GM18873 (cell line): ENCODE data around the gene MOSPD3.

Experiments used
- ATAC-seq: cut with Tn5 transposase; IDR thresholded peaks from one replicate; pipeline ENCODE4 v1.9.1; 2021; ENCODE audit warnings: mild to moderate bottlenecking, moderate library complexity, moderate number of reproducible peaks; ENCODE audit not compliant: unreplicated experiment, low FRiP score

Gene MOSPD3

GRCh38 chr7:100575206-100575631, 37.1 kb upstream of the MOSPD3 start:
- no peak for ATAC-seq

- ATAC-seq = no peak
These were observed 36.5 kb upstream of the MOSPD3 start for GRCh38 chr7:100575746-100576383.

- ATAC-seq = no peak
These were observed 35.9 kb upstream of the MOSPD3 start for GRCh38 chr7:100576384-100576993.

GRCh38 chr7:100577103-100577502, 35.2 kb upstream of the MOSPD3 start:
- no peak for ATAC-seq

GRCh38 chr7:100577507-100577906, 34.8 kb upstream of the MOSPD3 start:
- ATAC-seq = no peak

- ATAC-seq = no peak
These were observed 33.8 kb upstream of the MOSPD3 start for GRCh38 chr7:100578246-100579183.

- ATAC-seq = no peak
These were observed 31.7 kb upstream of the MOSPD3 start for GRCh38 chr7:100580466-100581283.

GRCh38 chr7:100582041-100582579, 30.2 kb upstream of the MOSPD3 start:
- ATAC-seq = no peak

GRCh38 chr7:100582650-100583049, 29.7 kb upstream of the MOSPD3 start:
- ATAC-seq = no peak

- no peak for ATAC-seq
These were observed 28.9 kb upstream of the MOSPD3 start for GRCh38 chr7:100583132-100584053.

- ATAC-seq = no peak
These were observed 28.2 kb upstream of the MOSPD3 start for GRCh38 chr7:100584054-100584682.

GRCh38 chr7:100584683-100585510, 27.4 kb upstream of the MOSPD3 start:
- no peak for ATAC-seq

GRCh38 chr7:100585511-100586265, 26.7 kb upstream of the MOSPD3 start, which contains the start of gene LRCH4:
Gene LRCH4 (minus strand): TSS chr7:100586129. CDS start chr7:100586100, 29 bp downstream.
- peak; percentile 19 for ATAC-seq

- ATAC-seq = peak; percentile 88
These were observed 25.9 kb upstream of the MOSPD3 start, which contains the start of gene FBXO24 for GRCh38 chr7:100586266-100587025. Gene FBXO24 (plus strand): TSS chr7:100586328. CDS start chr7:100586626, 298 bp downstream.

GRCh38 chr7:100588438-100588837, 23.9 kb upstream of the MOSPD3 start:
- ATAC-seq = no peak

- ATAC-seq = no peak
These were observed 22.9 kb upstream of the MOSPD3 start for GRCh38 chr7:100589341-100589947.
